T-helper 2 cell treated with Interferon-gamma antibody and Interleukin-4, amounts not matched to agents 5 μg/mL and 100 μg/mL, for 36 hours (primary cell): ENCODE results near the gene RASSF4.

Experiments used
- DNase-seq: peaks from one replicate; pipeline ENCODE4 v3.0.0; 2021; ENCODE audit warnings: low spot score
- H3K27ac Mint-ChIP-seq: one replicate; pipeline ENCODE4 v1.8.0; 2021; ENCODE audit warnings: mild to moderate bottlenecking, mixed read lengths
- H3K27me3 Mint-ChIP-seq: one replicate; pipeline ENCODE4 v1.8.0; 2021; ENCODE audit warnings: low read depth, mixed read lengths
- H3K36me3 Mint-ChIP-seq: one replicate; pipeline ENCODE4 v1.8.0; 2021; ENCODE audit warnings: low read depth, mixed read lengths
- H3K4me1 Mint-ChIP-seq: one replicate; pipeline ENCODE4 v1.8.0; 2021; ENCODE audit warnings: low read depth, mixed read lengths
- H3K4me3 Mint-ChIP-seq: one replicate; pipeline ENCODE4 v1.8.0; 2022; ENCODE audit warnings: mild to moderate bottlenecking, moderate library complexity, mixed read lengths
- H3K9me3 Mint-ChIP-seq: one replicate; pipeline ENCODE4 v1.8.0; 2021; ENCODE audit warnings: mixed read lengths

Gene RASSF4

DNA sequence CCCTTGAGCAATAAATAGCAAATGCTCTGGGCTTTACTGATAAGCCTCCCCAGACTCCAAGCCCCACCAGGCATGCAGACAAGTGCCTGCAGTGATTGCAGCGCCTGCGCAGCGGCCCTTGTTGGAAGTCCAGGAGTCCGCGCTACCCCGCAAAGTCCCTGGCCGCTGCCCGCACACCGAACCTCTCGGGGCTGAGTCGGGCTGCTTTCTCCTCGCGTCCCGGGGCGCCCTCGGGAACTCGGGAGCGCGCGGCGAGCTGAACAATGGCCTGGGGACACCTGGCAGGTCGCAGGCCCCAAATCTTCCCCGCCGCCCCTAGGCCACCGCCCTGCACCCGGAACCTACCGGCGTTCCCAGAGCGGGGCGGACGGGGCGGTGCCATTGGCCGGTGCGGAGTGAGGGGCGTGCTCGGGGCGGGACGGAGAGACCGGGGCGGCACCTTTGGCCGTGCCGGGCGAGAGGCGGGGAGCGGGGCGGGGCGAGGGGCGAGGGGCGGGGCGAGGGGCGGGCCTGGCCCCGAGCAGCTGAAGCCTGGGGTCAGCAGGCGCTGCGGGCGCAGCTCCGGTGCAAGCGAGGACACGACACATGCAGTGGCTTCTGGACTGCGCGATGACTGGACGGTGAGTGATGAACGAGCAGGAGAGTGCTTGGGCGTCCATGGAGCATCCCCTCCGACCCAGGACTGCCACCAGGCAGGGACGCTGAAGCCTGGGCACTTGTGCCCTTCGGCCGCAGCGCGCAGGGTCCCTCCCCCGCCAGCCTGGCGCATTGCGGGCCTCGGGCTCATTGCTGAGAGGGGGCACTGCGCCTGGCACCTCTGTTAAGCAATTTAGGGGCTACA is at the start of gene RASSF4:
Gene RASSF4 (plus strand): TSS at position 556 of the 841 bp plus-strand sequence. CDS start 10,401 bp downstream, outside the sequence.
- H3K4me1 Mint-ChIP-seq: peaks cover 15% of the 10 kb centered on the region
- DNase-seq: peak; percentile 91

GRCh38 chr10:44909910-44910309 is 49.7 kb upstream of the RASSF4 start:
- Mint-ChIP-seq H3K4me3 (no peak overlapping the region), H3K27me3 (peaks cover 5% of the 10 kb centered on the region), H3K4me1 (peaks cover 14% of the 10 kb centered on the region), H3K9me3 (no peaks in the 10 kb centered on the region), H3K36me3 (peaks cover 2% of the 10 kb centered on the region), H3K27ac (no peak overlapping the region)
- no peak for DNase-seq

More for the DNA sequence above, at the start of gene RASSF4:
- Mint-ChIP-seq H3K27ac (peak within 1 kb of the TSS; percentile 77), H3K9me3 (peaks cover 4% of the 10 kb centered on the region), H3K4me3 (peak within 1 kb of the TSS; percentile 80), H3K27me3 (no peaks in the 10 kb centered on the region), H3K36me3 (peaks cover 14% of the 10 kb centered on the region)

- Mint-ChIP-seq H3K4me1 (peaks cover 14% of the 10 kb centered on the region), H3K27ac (no peak overlapping the region), H3K4me3 (no peak overlapping the region), H3K36me3 (peaks cover 2% of the 10 kb centered on the region), H3K9me3 (no peaks in the 10 kb centered on the region), H3K27me3 (peaks cover 5% of the 10 kb centered on the region)
- DNase-seq: no peak
These were observed 49.0 kb upstream of the RASSF4 start for GRCh38 chr10:44910602-44911001.

- peaks cover 2% of the 10 kb centered on the region for H3K36me3 Mint-ChIP-seq
- no peak for DNase-seq
- no peaks in the 10 kb centered on the region for H3K9me3 Mint-ChIP-seq
- peaks cover 14% of the 10 kb centered on the region for H3K4me1 Mint-ChIP-seq
- peaks cover 5% of the 10 kb centered on the region for H3K27me3 Mint-ChIP-seq
- H3K4me3 Mint-ChIP-seq: no peak within 1 kb of the TSS
- no peak within 1 kb of the TSS for H3K27ac Mint-ChIP-seq
These were observed 48.5 kb upstream of the RASSF4 start, which contains the start of gene TMEM72 for GRCh38 chr10:44911081-44911540. TSS of gene TMEM72 (plus strand) at chr10:44911337. CDS start at chr10:44911513, 176 bp downstream.

DNA sequence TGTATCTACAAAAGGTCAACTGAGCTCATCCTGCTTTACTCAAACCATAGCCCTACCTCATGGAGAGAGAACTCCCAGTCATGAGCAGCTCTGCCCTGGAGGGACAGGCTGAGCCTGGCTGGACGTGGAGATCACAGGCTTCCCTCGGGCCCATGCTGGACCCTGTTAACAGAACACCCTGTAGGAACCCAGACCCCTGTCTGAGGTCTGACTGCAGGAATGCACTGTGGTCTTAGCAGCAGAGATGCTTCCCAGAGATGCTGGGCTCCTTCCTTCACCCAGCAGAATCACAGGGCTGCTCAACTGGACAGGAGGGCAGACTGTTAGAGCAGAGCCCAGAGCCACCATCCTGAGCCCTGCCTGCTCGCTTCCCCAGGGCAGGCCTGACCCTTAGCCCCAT is 47.7 kb upstream of the RASSF4 start:
- DNase-seq: no peak
- H3K27ac Mint-ChIP-seq: no peak overlapping the region
- H3K27me3 Mint-ChIP-seq: peaks cover 10% of the 10 kb centered on the region
- H3K9me3 Mint-ChIP-seq: no peaks in the 10 kb centered on the region
- no peak overlapping the region for H3K4me3 Mint-ChIP-seq
- peaks cover 14% of the 10 kb centered on the region for H3K4me1 Mint-ChIP-seq
- peaks cover 2% of the 10 kb centered on the region for H3K36me3 Mint-ChIP-seq

DNA sequence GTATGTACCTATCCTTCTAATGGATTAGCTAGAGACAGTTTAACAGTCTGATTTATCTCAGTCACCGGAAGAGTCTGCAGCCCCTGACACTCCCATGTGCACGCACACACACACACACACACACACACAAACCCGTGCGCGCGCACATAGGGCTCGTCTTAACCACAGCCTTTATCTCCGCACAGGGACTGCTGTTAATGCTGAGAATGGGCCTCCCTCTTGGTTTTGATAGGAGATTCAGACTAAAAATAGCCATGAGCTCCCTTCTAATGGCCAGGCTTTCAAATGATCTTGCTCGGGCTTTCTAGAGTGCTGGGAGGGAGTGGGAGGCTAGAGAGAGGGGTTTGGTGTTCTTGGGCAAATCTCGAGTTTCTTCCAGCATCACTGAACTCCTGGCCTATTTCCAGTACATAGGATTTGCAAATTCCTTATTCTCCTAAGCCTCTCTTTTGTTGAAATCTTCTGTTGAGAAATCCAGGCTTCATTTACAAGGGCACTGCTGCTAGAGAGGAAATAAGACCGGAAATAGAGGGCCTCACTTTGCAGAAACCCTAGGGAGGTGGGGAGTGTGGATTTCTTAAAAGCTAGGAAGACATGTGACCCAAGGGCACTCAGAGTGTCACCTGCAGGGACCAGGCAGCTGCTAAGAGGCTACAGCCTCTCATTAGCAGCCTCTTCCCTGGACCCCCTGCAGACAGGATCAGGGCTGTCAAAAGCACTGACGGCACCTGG is 46.1 kb upstream of the RASSF4 start:
- peak overlapping the region; percentile 80 for H3K27ac Mint-ChIP-seq
- H3K9me3 Mint-ChIP-seq: peaks cover 10% of the 10 kb centered on the region
- H3K4me3 Mint-ChIP-seq: peak overlapping the region; percentile 61
- H3K4me1 Mint-ChIP-seq: peaks cover 14% of the 10 kb centered on the region
- H3K27me3 Mint-ChIP-seq: peaks cover 18% of the 10 kb centered on the region
- no peak for DNase-seq
- H3K36me3 Mint-ChIP-seq: peaks cover 2% of the 10 kb centered on the region

- peaks cover 10% of the 10 kb centered on the region for H3K9me3 Mint-ChIP-seq
- H3K36me3 Mint-ChIP-seq: peaks cover 2% of the 10 kb centered on the region
- no peak for DNase-seq
- H3K27me3 Mint-ChIP-seq: peaks cover 22% of the 10 kb centered on the region
- H3K4me3 Mint-ChIP-seq: no peak overlapping the region
- H3K27ac Mint-ChIP-seq: no peak overlapping the region
- peaks cover 14% of the 10 kb centered on the region for H3K4me1 Mint-ChIP-seq
These were observed 44.7 kb upstream of the RASSF4 start for GRCh38 chr10:44914891-44915290.

- Mint-ChIP-seq H3K36me3 (peaks cover 2% of the 10 kb centered on the region), H3K27ac (no peak overlapping the region), H3K4me3 (no peak overlapping the region), H3K9me3 (peaks cover 10% of the 10 kb centered on the region), H3K27me3 (peaks cover 20% of the 10 kb centered on the region), H3K4me1 (peaks cover 14% of the 10 kb centered on the region)
- no peak for DNase-seq
These were observed 43.2 kb upstream of the RASSF4 start for GRCh38 chr10:44916429-44916828.

GRCh38 chr10:44917848-44918247 is 41.8 kb upstream of the RASSF4 start:
- H3K27me3 Mint-ChIP-seq: peaks cover 20% of the 10 kb centered on the region
- peaks cover 14% of the 10 kb centered on the region for H3K4me1 Mint-ChIP-seq
- H3K27ac Mint-ChIP-seq: no peak overlapping the region
- DNase-seq: no peak
- no peak overlapping the region for H3K4me3 Mint-ChIP-seq
- peaks cover 2% of the 10 kb centered on the region for H3K36me3 Mint-ChIP-seq
- peaks cover 10% of the 10 kb centered on the region for H3K9me3 Mint-ChIP-seq

- DNase-seq: no peak
- Mint-ChIP-seq H3K9me3 (peaks cover 10% of the 10 kb centered on the region), H3K36me3 (no peaks in the 10 kb centered on the region), H3K4me3 (no peak overlapping the region), H3K27ac (no peak overlapping the region), H3K27me3 (peaks cover 20% of the 10 kb centered on the region), H3K4me1 (no peaks in the 10 kb centered on the region)
These were observed 39.4 kb upstream of the RASSF4 start for GRCh38 chr10:44920252-44920651.

GRCh38 chr10:44921061-44921460 is 38.5 kb upstream of the RASSF4 start:
- Mint-ChIP-seq H3K4me3 (no peak overlapping the region), H3K4me1 (no peaks in the 10 kb centered on the region), H3K9me3 (peaks cover 10% of the 10 kb centered on the region), H3K27me3 (peaks cover 20% of the 10 kb centered on the region), H3K27ac (no peak overlapping the region), H3K36me3 (no peaks in the 10 kb centered on the region)
- no peak for DNase-seq

DNA sequence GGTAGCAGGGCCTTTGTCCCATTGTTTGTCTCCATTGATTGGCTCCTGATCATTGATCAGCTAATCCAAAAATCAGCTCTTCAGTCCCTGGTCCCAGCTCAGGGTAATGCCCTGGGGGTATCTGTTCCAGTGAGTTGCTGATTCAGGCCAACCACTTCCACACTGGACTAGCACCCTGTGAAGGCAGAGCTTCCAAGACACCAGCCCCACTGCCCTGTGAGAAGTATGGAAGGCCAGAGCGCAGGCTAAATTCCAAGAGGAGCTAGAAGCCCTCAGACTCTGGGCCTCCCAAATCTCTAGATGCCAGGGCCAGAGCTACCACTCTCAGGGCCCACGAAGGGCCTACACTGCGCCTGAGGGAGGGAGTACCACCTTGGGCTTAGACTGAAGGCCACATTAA is 38.1 kb upstream of the RASSF4 start:
- Mint-ChIP-seq H3K9me3 (peaks cover 10% of the 10 kb centered on the region), H3K27ac (no peak overlapping the region)

DNA sequence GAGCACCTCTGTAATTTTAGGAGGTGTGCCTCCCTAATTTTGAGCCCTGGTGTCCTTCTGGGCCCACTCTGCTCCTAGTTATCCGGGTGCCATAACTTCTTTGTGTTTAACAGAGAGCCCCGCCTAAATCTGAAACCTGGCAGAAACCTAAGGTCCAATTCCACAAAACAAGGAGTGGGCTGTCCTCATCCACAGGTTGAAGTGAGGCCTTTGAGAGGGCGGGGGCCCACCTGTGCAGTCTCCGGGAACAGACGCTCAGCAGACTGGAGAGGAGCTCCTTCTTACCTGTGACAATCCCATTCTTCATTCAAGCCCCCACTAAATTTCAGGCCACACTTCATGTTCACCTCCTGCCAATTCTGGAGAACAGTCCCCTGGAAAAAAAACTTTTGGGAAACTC is 37.6 kb upstream of the RASSF4 start:
- no peak overlapping the region for H3K27ac Mint-ChIP-seq
- no peak overlapping the region for H3K4me3 Mint-ChIP-seq
- H3K4me1 Mint-ChIP-seq: no peaks in the 10 kb centered on the region
- peaks cover 15% of the 10 kb centered on the region for H3K27me3 Mint-ChIP-seq
- DNase-seq: no peak
- peaks cover 9% of the 10 kb centered on the region for H3K9me3 Mint-ChIP-seq
- H3K36me3 Mint-ChIP-seq: no peaks in the 10 kb centered on the region

More for the DNA sequence above, 38.1 kb upstream of the RASSF4 start:
- peaks cover 20% of the 10 kb centered on the region for H3K27me3 Mint-ChIP-seq
- DNase-seq: no peak
- no peaks in the 10 kb centered on the region for H3K4me1 Mint-ChIP-seq
- no peak overlapping the region for H3K4me3 Mint-ChIP-seq
- H3K36me3 Mint-ChIP-seq: no peaks in the 10 kb centered on the region
